Spleen (tissue), 7 donors: ENCODE results near the gene PTPN14.

Experiments used
- CTCF ChIP-seq, 11 experiments: fragments of 200-600 bp in 7 of 11; fragments of 450-650 bp in 4 of 11; sonication (generic) in 4 of 11; IDR thresholded peaks in 8 of 11; conservative IDR thresholded peaks in 3 of 11; 1 replicate in 7 of 11; 2 replicates in 4 of 11; pipeline versions ENCODE4 v1.4.0 to v1.8.0; 2016 to 2021; ENCODE audit warnings: antibody characterized with exemption in 11 of 11, inconsistent platforms in 4 of 11, mild to moderate bottlenecking in 1 of 11
- POLR2A ChIP-seq, 3 donors: fragments of 450-650 bp; IDR thresholded peaks; one replicate each; pipeline ENCODE4 v1.5.1; 2017; ENCODE audit warnings: antibody characterized with exemption in 3 of 3, mild to moderate bottlenecking in 1 of 3
- POLR2AphosphoS5 ChIP-seq, 3 donors: sonication (generic); formaldehyde crosslinking; IDR thresholded peaks; one replicate each; pipeline ENCODE4 v1.5.1; 2017; ENCODE audit warnings: antibody characterized with exemption in 3 of 3
- donor health status: DM: no; HTN: no; CAD: no; lungs with moderate emphysema.
- donor health status: DM: no; HTN: no; CAD: no.
- donor health status: DM: no; HTN: no; CAD: no.

GRCh38 chr1:214514819-214515383 lies 36.5 kb downstream of the PTPN14 start:
- TF ChIP-seq CTCF (IDR thresholded peaks at IDR 0.05 in 8 of 11, conservative IDR thresholded peaks at IDR 0.05 in 3 of 11) (no peak), POLR2A (IDR thresholded peaks at IDR 0.05) (no peak), POLR2AphosphoS5 (IDR thresholded peaks at IDR 0.05) (no peak)
